Sciatic nerve (tissue), 2 donors: ENCODE data around the gene MFSD6. TPM values are rescaled to one million over a fixed set of nuclear protein-coding genes. Genes with fewer than 3 reads are reported as not detected.
"Not testable (repeated sequence)": the region's sequence is repeated elsewhere in the genome, so short reads cannot be mapped to it uniquely, and the experiment has no call there.

Experiments used
- ATAC-seq: fragments of 200-7000 bp; cut with Tn5 transposase; one replicate; pipeline ENCODE4 v1.9.1; 2020; ENCODE audit warnings: mild to moderate bottlenecking, moderate library complexity
- DNase-seq: peaks from one replicate; pipeline ENCODE4 v3.0.0-alpha.2; 2020; ENCODE audit warnings: low spot score
- intact Hi-C: fragments of 100-400 bp; cut with DNase I; formaldehyde crosslinking; loops from one replicate; pipeline ENCODE4 v1.14.2; 2022
- total RNA-seq: library from RNA; stranded (reverse); fragmentation: NEBNext Ultra II Directional; extraction: Animal tissue kit (Norgen Biotek cat#: 25700); gene quantifications from one replicate; pipeline ENCODE4 v1.2.1, GENCODE V29; 2021
- donor health status: DM: no; HTN: no; CAD: no.
- donor health status: DM: no; HTN: no; CAD: no.

Gene MFSD6
- total RNA-seq, 1 donor from 2014 or later, result 47.5 TPM

- ATAC-seq (no peak), DNase-seq (no peak)
These were observed 74.3 kb downstream of the MFSD6 start for GRCh38 chr2:190482451-190482850.

GRCh38 chr2:190486037-190486623, 78.0 kb downstream of the MFSD6 start:
- no peak for DNase-seq
- no peak for ATAC-seq
- intact Hi-C loops, result no loop called here

More at GRCh38 chr2:190482451-190482850, 74.3 kb downstream of the MFSD6 start:
- intact Hi-C loops, result no loop called here

GRCh38 chr2:190488516-190489233, 80.5 kb downstream of the MFSD6 start:
- no peak for ATAC-seq
- intact Hi-C loops, result no loop called here
- DNase-seq, result no peak

GRCh38 chr2:190489475-190489874, 81.3 kb downstream of the MFSD6 start:
- DNase-seq (no peak), ATAC-seq (no peak)
- intact Hi-C loops, result no loop called here

- DNase-seq (no peak), ATAC-seq (no peak)
- intact Hi-C loops, result no loop called here
These were observed 82.3 kb downstream of the MFSD6 start for GRCh38 chr2:190490502-190490901.

GRCh38 chr2:190493095-190493494, 84.9 kb downstream of the MFSD6 start:
- intact Hi-C loops, result no loop called here
- ATAC-seq, result no peak
- no peak for DNase-seq

- DNase-seq, ATAC-seq, intact Hi-C loops: not testable (repeated sequence)
These were observed 86.6 kb downstream of the MFSD6 start for GRCh38 chr2:190494600-190495227.

- DNase-seq (no peak), ATAC-seq (no peak)
- intact Hi-C loops, result no loop called here
These were observed 89.3 kb downstream of the MFSD6 start for GRCh38 chr2:190497428-190497827.

- intact Hi-C loops, result no loop called here
- ATAC-seq (no peak), DNase-seq (no peak)
These were observed 91.1 kb downstream of the MFSD6 start for GRCh38 chr2:190499273-190499672.

GRCh38 chr2:190500054-190500502, 91.9 kb downstream of the MFSD6 start:
- peak; percentile 20 for ATAC-seq
- DNase-seq, result no peak
- intact Hi-C loops, result no loop called here

GRCh38 chr2:190501231-190501630, 93.1 kb downstream of the MFSD6 start:
- intact Hi-C loops, result no loop called here
- ATAC-seq (no peak), DNase-seq (no peak)

- intact Hi-C loops, result no loop called here
- DNase-seq (no peak), ATAC-seq (no peak)
These were observed 93.7 kb downstream of the MFSD6 start for GRCh38 chr2:190501702-190502407.

- no peak for ATAC-seq
- intact Hi-C loops, result no loop called here
- no peak for DNase-seq
These were observed 94.9 kb downstream of the MFSD6 start for GRCh38 chr2:190503088-190503487.

- ATAC-seq, result no peak
- no peak for DNase-seq
- intact Hi-C loops, result no loop called here
These were observed 96.8 kb downstream of the MFSD6 start for GRCh38 chr2:190504912-190505311.

- ATAC-seq, result no peak
- intact Hi-C loops, result no loop called here
- DNase-seq, result no peak
These were observed 97.5 kb downstream of the MFSD6 start for GRCh38 chr2:190505696-190506095.

GRCh38 chr2:190506666-190507065, 98.5 kb downstream of the MFSD6 start:
- no peak for DNase-seq
- ATAC-seq, result no peak
- intact Hi-C loops, result no loop called here

- intact Hi-C loops, result no loop called here
- no peak for ATAC-seq
- DNase-seq, result no peak
These were observed 99.0 kb downstream of the MFSD6 start for GRCh38 chr2:190507135-190507534.

GRCh38 chr2:190509895-190510294, 101.7 kb downstream of the MFSD6 start:
- ATAC-seq, DNase-seq, intact Hi-C loops: not testable (repeated sequence)

- intact Hi-C loops, result no loop called here
- DNase-seq (no peak), ATAC-seq (no peak)
These were observed 102.9 kb downstream of the MFSD6 start for GRCh38 chr2:190511104-190511503.
